ENCODE data around the gene GPR148.
A peak's percentile ranks its signal among the peaks of the same experiment; 100 is the strongest.

Gene GPR148

GRCh38 chr2:130755256-130756052 lies 26.6 kb downstream of the GPR148 start, which contains the start of gene AMER3:
Gene AMER3, plus strand, starts transcription at chr2:130755540. Its CDS starts 6,533 bp downstream, at chr2:130762073.
- no peak for TF ChIP-seq CTCF (conservative IDR thresholded peaks at IDR 0.05; ENCODE audit: low read depth, low read length)
- DNase-seq (ENCODE audit: low read depth) = no peak
- no peak within 1 kb of the TSS for H3K4me3 ChIP-seq (ENCODE audit: low read depth, low read length)

DNA sequence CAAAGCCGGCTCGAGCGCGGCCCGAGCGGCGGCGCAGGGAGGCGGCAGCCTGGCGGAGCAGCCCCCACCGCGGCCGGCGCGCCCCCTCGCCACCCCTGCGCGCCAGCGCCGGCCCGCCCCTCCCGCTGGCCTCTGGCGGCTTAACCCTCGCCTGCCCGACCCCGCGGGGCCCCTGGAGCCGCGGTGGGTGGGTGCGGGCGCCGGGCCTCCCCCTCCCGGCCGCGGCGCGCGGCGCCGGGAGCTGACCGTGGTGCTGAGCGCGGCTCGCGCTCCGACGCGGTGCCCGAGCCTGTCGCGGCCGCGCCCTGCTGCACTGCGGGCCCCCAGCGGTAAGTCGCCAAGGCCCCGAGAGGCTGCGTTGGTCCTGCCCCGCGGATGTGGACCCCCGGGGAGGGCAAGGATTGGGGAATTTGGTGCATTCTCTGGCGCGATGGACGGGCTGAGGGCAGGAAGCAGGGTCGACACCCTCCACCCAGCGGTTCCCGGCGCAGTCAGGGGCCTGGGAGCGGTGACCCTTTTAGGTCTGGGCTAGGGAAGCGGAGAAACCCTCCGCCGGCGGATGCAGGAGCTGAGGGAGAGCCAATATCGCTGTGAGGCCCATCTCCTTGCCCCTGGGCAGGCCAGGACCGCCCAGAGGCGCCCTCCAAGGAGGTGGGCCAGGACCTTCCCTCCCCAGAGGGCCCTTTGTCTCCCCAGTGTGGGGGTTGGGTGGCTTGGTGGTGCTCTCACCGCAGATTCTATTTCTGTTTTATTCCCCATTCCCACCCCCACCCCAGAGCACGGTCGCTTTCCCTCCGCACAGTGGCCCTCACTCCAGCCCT lies 27.4 kb downstream of the GPR148 start:
- no peak for TF ChIP-seq CTCF (conservative IDR thresholded peaks at IDR 0.05; ENCODE audit: low read depth, low read length)
- no peak overlapping the region for H3K4me3 ChIP-seq (ENCODE audit: low read depth, low read length)
- DNase-seq (ENCODE audit: low read depth) = peak; percentile 6

DNA sequence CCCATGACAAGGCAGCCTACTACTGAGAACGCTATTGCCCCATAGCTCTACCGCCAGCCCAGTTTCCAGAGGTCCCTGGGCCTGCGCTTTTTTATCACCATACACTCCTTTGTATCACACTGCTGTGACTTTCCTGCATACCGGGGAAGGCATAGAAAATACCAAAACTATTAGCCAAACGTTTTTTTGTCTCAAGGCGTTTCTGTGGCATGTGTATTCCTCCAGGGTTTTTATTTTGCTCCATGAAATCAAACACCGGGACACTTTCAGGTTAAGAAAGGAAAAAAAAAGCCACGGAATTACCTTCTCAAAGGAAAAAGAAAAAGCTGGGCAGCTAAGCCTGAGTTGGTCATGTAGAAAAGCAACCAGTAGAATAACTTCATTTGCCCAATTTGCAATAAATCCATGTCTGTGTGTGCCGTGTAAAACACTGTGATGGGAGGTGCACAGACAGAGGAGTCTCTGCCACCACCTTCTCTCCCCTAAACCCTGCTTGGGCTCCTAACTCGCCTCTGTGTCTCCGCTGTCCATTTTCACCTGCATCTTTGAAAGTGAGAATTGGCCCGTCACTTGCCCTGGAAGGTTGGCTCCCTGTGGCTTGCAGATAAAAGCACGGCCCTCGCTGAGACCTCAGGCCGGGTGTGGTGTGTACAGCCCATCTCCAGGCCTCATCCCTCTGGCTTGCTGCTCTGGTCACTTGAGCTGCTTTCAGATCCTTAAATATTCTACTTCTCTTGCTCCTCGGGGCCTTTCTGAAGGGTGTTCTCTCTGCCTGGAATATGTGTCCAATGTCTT lies 28.2 kb downstream of the GPR148 start:
- no peak overlapping the region for H3K4me3 ChIP-seq (ENCODE audit: low read depth, low read length)
- TF ChIP-seq CTCF (conservative IDR thresholded peaks at IDR 0.05; ENCODE audit: low read depth, low read length) = no peak
- no peak for DNase-seq (ENCODE audit: low read depth)

DNA sequence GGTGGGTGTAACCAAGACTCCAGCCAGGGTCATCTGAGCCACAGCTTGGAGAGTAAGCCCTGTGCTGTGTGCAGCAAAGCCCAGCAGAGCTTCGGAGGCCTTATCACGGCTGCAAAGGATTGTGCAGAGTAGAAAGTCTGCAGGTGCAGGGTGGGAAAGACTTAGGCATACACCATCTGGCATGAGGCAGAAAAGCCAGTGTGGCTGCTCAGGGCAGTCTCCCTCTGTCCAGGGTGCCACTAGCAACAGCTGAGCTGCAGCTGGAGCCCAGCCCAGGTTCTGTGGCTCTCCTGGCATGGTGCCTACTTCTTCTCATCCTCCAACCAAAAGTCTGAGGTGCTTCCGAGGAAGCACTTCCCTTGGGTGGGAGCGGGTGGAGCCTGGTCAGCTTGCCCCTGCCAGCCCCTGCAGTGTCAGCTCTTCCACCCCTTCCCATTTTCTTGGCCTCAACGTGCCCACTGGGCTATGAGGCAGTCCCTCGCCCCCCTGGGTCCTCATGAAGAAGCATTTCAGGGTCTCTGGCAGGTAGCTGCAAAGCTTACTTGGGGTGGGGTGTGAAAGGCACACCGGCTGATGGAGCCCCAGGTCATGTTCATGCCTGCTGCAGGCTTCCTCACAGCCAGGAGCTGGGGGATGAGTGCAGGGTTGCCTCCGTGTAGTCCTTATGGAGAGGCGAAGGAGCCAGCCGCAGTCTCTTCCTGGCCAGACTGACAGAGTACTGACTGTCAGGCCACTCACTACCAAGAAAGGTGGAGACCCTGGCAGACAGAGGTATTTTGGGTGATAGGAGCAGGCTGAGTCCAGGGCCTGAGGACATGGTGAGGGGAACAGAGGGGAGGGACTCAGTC lies 31.3 kb downstream of the GPR148 start:
- H3K4me3 ChIP-seq (ENCODE audit: low read depth, low read length) = no peak overlapping the region
- peak; percentile 25 for DNase-seq (ENCODE audit: low read depth)
- TF ChIP-seq CTCF (conservative IDR thresholded peaks at IDR 0.05; ENCODE audit: low read depth, low read length) = no peak

GRCh38 chr2:130760754-130761751 lies 32.2 kb downstream of the GPR148 start:
- no peak for DNase-seq (ENCODE audit: low read depth)
- H3K4me3 ChIP-seq (ENCODE audit: low read depth, low read length) = no peak overlapping the region
- TF ChIP-seq CTCF (conservative IDR thresholded peaks at IDR 0.05; ENCODE audit: low read depth, low read length) = no peak

All from choroid plexus epithelial cell (primary cell).